Upper lobe of right lung (tissue), 1 donor: Measurements from ENCODE around the gene POT1. TPM values are rescaled to one million over a fixed set of nuclear protein-coding genes. Genes with fewer than 3 reads are reported as not detected.

Experiments
- ATAC-seq: fragments of 200-7000 bp; cut with Tn5 transposase; one replicate; pipeline ENCODE4 v1.9.1; 2020; ENCODE audit warnings: mild to moderate bottlenecking, moderate library complexity
- DNase-seq: peaks from one replicate; pipeline ENCODE4 v3.0.0-alpha.2; 2020
- H3K27ac ChIP-seq: fragments of 200-600 bp; one replicate; pipeline ENCODE4 v1.8.0; 2022
- H3K27me3 ChIP-seq: fragments of 200-600 bp; one replicate; pipeline ENCODE4 v1.8.0; 2022; ENCODE audit warnings: mild to moderate bottlenecking
- H3K36me3 ChIP-seq: fragments of 200-600 bp; one replicate; pipeline ENCODE4 v1.8.0; 2022
- H3K4me1 ChIP-seq: fragments of 200-600 bp; one replicate; pipeline ENCODE4 v1.8.0; 2022
- H3K4me3 ChIP-seq: fragments of 200-600 bp; one replicate; pipeline ENCODE4 v1.8.0; 2022; ENCODE audit warnings: mild to moderate bottlenecking
- H3K9me3 ChIP-seq: fragments of 200-600 bp; one replicate; pipeline ENCODE4 v1.8.0; 2022
- CTCF ChIP-seq: fragments of 200-600 bp; IDR thresholded peaks from one replicate; pipeline ENCODE4 v1.8.0; 2022; ENCODE audit warnings: antibody characterized with exemption
- intact Hi-C: fragments of 100-400 bp; cut with DNase I; formaldehyde crosslinking; loops from one replicate; pipeline ENCODE4 v1.11.0; 2022
- total RNA-seq: library from RNA; stranded (reverse); fragmentation: NEBNext Ultra II Directional; extraction: Animal tissue kit (Norgen Biotek cat#: 25700); gene quantifications from one replicate; pipeline ENCODE4 v1.2.1, GENCODE V29; 2021
- donor health status: DM: no; HTN: yes; CAD: no; lungs with severe emphysema.

The POT1 gene
- total RNA-seq, 1 donor from 2014 or later, result 15.7 TPM

- DNase-seq (no peak), ATAC-seq (no peak)
- intact Hi-C loops, result no loop called here
Observed at GRCh38 chr7:124857672-124858235, 71.9 kb downstream of the POT1 start.

GRCh38 chr7:124856299-124856888, 73.2 kb downstream of the POT1 start:
- intact Hi-C loops, result no loop called here
- H3K9me3 ChIP-seq, result no peaks in the 10 kb centered on the region
- H3K4me1 ChIP-seq, result no peaks in the 10 kb centered on the region
- ATAC-seq (no peak), DNase-seq (no peak)
- peak; percentile 72 for TF ChIP-seq CTCF
- no peak overlapping the region for H3K27ac ChIP-seq
- peaks cover 5% of the 10 kb centered on the region for H3K36me3 ChIP-seq
- no peak overlapping the region for H3K4me3 ChIP-seq
- H3K27me3 ChIP-seq, result no peaks in the 10 kb centered on the region

More at GRCh38 chr7:124857672-124858235, 71.9 kb downstream of the POT1 start:
- H3K27me3 ChIP-seq, result no peaks in the 10 kb centered on the region
- H3K4me3 ChIP-seq, result no peak overlapping the region
- H3K4me1 ChIP-seq, result no peaks in the 10 kb centered on the region
- no peak overlapping the region for H3K27ac ChIP-seq
- no peak for TF ChIP-seq CTCF
- H3K9me3 ChIP-seq, result no peaks in the 10 kb centered on the region
- H3K36me3 ChIP-seq, result no peaks in the 10 kb centered on the region

GRCh38 chr7:124843336-124843735, 86.3 kb downstream of the POT1 start:
- TF ChIP-seq CTCF, result no peak
- ATAC-seq, result peak; percentile 72

GRCh38 chr7:124840435-124840834, 89.2 kb downstream of the POT1 start:
- no peaks in the 10 kb centered on the region for H3K27me3 ChIP-seq

More at GRCh38 chr7:124843336-124843735, 86.3 kb downstream of the POT1 start:
- Histone ChIP-seq H3K4me3 (no peak overlapping the region), H3K27me3 (no peaks in the 10 kb centered on the region), H3K9me3 (no peaks in the 10 kb centered on the region), H3K36me3 (peaks cover 16% of the 10 kb centered on the region), H3K4me1 (no peaks in the 10 kb centered on the region), H3K27ac (no peak overlapping the region)
- no peak for DNase-seq
- intact Hi-C loops, result no loop called here

GRCh38 chr7:124839687-124840086, 89.9 kb downstream of the POT1 start:
- H3K36me3 ChIP-seq, result peaks cover 1% of the 10 kb centered on the region
- no peak overlapping the region for H3K27ac ChIP-seq
- H3K4me3 ChIP-seq, result no peak overlapping the region
- TF ChIP-seq CTCF, result no peak
- DNase-seq (no peak), ATAC-seq (no peak)
- no peaks in the 10 kb centered on the region for H3K27me3 ChIP-seq
- H3K4me1 ChIP-seq, result no peaks in the 10 kb centered on the region
- H3K9me3 ChIP-seq, result no peaks in the 10 kb centered on the region
- intact Hi-C loops, result no loop called here

More at GRCh38 chr7:124840435-124840834, 89.2 kb downstream of the POT1 start:
- Histone ChIP-seq H3K9me3 (no peaks in the 10 kb centered on the region), H3K27ac (no peak overlapping the region), H3K4me1 (no peaks in the 10 kb centered on the region), H3K36me3 (no peaks in the 10 kb centered on the region), H3K4me3 (no peak overlapping the region)
- TF ChIP-seq CTCF, result no peak
- no peak for DNase-seq
- no peak for ATAC-seq
- intact Hi-C loops, result no loop called here
